Measurements from ENCODE around the gene MAMSTR.
"Not testable (repeated sequence)": the region's sequence is repeated elsewhere in the genome, so short reads cannot be mapped to it uniquely, and the experiment has no call there.

MAMSTR gene

DNA sequence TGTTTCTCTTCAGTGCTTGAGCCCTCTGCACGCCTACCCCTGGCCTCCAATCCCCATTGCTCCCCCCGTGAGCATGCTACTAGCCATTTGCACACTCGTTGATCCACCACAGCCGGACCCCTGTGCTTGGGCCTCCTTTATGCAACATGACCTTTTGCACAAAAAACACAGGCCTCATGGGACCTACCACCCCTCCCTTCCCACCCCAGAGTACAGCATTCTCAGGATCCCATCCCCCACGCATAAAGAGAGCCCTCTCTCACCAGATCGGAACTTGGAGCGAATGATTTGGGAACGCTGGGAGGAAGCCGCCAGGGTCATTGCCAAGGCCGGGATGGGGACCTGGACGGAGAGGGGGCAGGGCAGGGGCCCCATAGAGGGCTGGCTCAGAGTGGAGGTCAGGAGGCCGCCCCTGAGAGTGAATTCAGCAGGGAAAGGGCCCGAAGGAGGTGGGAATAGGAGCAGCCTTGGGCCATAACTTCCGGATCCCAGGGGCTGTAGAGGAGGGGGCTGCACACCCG is 754 bp downstream of the MAMSTR start:
- DNase-seq (ENCODE audit: low read depth): no peak

GRCh38 chr19:48718106-48718505 is 1.4 kb downstream of the MAMSTR start:
- not testable (repeated sequence) for DNase-seq (ENCODE audit: low read depth)

DNA sequence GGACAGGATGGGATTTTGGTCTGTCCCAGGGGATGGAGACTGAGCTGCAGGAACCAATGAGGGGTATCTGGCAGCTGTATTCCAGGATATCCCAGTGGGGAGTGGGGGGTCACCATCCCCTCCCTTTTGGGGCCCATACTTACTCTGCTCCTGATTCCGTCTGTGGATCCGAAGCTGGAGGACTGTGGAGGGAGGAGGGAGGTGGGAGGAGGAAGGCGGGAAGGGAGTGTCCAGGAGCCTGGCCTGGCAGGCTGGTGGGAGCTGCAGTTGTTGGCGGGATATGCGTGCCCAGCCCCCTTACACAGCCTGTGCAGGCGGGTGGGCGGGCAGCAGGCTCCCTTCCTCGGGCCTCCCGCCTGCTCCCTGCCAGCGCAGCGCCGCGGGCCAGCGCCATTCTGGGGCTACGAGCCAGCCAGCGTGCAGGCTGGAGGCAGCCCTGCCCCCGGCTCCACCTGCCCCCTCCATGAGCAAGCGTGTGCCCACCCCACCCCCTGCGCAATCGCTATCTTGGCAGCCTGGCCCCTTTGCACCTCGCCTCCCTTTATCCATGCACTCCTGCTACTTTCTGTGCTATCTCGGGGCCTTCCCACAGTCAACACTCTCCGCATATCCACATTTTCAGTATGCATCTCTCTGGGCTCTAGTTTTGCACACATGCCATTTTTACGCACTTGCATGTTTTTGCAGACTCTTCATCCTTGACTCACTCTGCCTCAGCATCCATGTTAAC is 2.8 kb downstream of the MAMSTR start:
- no peak for DNase-seq (ENCODE audit: low read depth)

GRCh38 chr19:48715681-48716171 is 3.8 kb downstream of the MAMSTR start:
- no peak for DNase-seq (ENCODE audit: low read depth)

GRCh38 chr19:48714759-48715675 is 4.5 kb downstream of the MAMSTR start:
- DNase-seq (ENCODE audit: low read depth): no peak

DNA sequence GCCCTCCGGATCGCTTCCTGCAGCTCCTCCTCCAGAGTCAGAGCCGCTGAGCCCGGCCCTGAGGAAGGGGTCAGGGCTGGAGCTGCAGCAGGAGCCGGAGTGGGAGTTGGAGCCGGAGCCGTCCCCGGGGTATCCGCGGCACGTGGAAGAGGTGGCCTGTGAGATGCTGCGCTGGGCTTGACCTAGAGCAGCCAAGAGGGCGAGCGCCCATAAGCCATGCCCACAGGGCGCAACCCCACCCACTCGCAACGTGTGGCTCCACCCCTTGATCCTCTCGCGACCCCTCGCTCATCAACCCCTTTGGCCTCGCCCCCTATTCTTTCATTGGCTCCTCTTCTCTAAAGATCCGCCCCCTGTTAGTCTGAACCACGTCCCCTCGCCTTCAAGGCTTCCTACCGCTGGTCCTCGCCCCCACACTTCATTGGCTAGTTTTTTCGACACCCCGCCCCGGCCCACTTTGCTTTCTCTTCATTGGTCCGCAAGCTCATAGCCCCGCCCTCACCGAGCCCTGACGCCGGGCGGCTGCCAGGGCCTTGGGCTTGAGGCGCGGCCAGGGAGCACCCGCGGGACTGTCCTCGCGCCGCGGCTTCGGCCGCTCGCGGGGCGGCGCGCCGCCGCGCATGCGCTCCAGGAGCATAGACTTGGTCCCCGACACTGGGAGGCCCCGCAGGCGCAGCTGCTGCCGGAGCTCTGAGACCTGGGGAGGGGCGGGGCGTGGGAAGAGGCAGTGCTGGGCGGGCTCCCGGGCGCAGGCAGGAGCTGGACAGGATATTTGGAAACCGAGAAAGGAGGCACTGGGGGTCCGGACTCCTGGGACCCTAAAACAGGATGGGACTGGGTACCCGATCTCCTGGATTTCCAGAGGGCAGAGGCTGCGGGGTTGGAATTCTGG is 5.4 kb downstream of the MAMSTR start:
- peak; percentile 96 for DNase-seq (ENCODE audit: low read depth)

DNA sequence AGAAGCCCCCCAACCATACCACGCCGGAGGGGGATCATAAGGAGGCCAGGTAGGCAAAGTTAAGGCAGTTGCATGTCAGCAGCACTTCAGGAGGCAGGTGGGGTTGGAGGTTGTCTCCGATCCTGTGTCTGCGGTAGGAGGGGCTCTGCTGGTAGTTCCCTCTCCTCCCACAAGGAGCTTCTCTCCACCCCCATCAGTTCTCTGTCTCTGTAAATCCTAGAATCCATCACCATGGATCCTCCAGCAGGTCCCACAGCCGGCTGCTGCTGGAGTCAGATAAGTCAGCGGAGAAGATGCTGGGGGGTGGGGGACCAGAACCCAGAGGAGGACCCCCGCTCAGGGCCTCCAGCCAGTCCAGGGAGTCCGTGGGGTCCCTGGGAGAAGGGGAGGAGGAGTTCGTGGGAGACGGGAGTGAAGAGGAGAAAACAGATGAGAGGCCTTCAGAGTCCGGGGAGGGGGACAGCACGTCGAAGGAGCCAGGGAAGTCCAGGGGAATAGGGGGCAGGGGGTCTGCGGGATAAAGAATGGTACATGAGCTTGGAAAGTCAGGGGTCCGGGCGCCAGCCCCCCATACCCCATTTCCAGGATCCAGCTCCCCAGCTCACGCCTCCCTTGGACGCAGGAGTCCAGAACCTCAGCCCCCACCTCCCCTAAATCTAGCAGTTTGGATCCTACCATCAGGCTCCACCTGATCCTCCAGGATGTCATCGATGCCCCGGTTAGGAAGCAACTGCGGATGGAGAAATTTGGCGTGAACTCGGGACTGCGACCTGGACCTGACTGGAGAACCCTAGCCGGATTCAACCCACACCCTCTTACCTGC is 6.3 kb downstream of the MAMSTR start:
- DNase-seq (ENCODE audit: low read depth): no peak

- no peak for DNase-seq (ENCODE audit: low read depth)
Measured at GRCh38 chr19:48711106-48711662, 8.3 kb downstream of the MAMSTR start.

- no peak for DNase-seq (ENCODE audit: low read depth)
Measured at GRCh38 chr19:48708471-48708870, 11.1 kb downstream of the MAMSTR start.

DNA sequence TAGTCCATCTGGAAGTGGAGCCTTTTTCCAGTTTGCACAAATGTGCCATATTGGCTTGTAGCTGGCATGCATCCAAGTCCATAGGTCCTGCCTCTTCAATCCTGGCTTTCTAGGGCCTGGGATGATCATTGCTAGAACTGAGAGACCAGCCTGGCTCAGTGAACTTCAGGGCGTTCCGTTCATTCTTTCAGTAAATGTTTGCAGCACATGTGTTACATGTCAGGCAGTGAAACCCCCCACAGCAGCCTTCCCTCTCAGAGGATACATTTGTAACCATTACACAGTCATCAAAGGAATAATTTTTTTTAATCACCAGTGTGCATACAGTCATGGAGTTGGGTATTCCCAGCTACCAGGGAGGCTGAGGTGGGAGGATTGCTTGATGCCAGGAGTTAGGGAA is 14.1 kb downstream of the MAMSTR start:
- no peak for DNase-seq (ENCODE audit: low read depth)

- DNase-seq (ENCODE audit: low read depth): no peak
Measured at GRCh38 chr19:48703316-48703715, 16.2 kb downstream of the MAMSTR start.

DNA sequence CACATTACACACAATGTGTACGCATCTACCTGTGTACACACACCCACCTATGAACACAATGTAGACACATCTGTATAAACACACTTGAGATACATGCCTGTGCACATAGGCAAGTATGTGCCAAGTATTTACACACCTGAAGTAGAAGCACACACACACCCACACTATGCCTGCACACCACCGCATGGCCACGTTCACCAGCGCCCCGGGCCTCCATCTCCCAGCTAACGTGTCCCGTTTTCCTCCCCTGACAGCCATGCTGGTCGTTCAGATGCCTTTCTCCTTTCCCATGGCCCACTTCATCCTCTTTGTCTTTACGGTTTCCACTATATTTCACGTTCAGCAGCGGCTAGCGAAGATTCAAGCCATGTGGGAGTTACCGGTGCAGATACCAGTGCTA is 16.8 kb downstream of the MAMSTR start:
- no peak for DNase-seq (ENCODE audit: low read depth)

- DNase-seq (ENCODE audit: low read depth): no peak
Measured at GRCh38 chr19:48698046-48698445, 21.5 kb downstream of the MAMSTR start.

DNA sequence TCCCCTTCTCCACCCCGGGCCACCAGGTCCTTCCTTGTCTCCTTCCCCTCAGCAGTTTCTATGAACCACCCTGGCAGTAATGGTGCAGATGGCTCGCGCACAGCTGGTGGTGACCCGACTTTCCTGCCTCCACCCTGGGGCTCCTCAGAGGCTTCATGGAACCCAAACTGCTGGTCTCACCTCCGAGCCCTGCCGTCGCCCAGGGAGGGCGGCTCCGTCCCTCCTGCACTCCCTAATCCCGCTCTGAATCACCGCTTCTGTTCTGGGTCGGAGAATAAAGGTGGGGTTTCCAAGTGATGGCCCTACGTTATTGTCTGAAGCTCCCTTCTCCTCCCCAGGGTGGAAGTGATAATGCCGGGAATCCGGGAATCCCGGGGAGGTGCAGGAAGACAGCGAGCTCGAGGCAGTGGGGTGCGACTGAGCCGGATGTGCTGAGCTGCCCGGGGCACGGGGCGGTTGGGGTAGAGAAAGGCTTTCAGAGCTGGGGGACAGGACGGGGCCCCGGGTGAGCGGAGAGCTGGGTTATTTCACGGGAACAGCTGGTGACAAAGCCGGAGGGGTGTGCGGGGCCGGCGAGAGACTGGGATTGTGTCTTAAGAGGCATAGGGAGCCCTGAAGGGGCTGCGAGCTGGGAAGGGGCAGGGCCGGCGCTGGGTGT is 23.0 kb downstream of the MAMSTR start:
- no peak for DNase-seq (ENCODE audit: low read depth)

DNA sequence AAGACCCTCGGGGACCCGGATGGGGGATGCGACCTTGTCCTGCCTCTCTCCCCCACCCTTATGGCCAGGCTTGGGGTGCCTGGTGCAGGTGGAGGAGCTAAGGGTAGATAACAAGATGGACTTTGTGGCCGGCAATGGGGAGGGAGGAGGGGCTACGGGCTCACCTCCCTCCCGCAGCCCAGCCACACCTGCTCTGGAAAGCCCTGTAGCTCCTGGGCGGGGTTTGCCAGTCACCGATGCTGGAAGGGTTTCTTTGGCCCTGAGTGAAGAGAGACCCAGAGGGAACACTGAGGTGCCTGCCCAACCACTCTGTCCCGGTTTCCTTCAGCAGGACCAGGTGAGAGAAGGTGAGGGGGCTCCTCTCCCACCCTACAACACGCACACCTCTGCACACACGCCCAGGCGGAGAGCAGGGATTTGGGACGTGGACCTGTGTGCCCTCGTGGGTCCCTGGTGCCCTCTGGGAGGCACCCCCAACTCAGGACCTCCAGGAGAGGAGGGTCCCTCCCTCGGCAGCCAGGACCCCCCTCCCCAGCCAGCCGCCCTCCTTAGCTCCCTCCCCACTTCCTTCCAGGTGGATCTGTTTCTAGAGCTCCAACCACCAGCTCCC is 23.7 kb downstream of the MAMSTR start, which contains the start of gene FUT2:
FUT2 (plus strand) TSS at position 229 of the 610 bp plus-strand sequence. CDS start 6,986 bp downstream, outside the sequence.
- DNase-seq (ENCODE audit: low read depth): no peak

DNA sequence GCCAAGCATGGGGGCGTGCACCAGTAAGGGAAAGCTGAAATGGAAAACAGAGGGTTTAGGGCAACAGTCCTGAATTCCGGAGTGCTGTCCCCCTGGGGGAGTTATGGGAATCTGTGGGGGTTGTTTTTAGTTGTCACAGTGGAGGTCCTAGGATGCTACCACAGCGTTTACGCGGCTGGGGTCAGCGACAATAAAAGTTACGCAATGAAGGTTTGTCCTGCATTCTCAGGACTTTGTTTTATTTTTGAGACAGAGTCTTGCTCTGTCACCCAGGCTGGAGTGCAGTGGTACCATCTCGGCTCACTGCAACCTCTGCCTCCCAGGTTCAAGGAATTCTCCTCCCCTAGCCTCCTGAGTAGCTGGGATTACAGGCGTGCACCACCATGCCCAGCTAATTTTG is 25.9 kb downstream of the MAMSTR start:
- not testable (repeated sequence) for DNase-seq (ENCODE audit: low read depth)

GRCh38 chr19:48689449-48689848 is 30.1 kb downstream of the MAMSTR start:
- no peak for DNase-seq (ENCODE audit: low read depth)

DNA sequence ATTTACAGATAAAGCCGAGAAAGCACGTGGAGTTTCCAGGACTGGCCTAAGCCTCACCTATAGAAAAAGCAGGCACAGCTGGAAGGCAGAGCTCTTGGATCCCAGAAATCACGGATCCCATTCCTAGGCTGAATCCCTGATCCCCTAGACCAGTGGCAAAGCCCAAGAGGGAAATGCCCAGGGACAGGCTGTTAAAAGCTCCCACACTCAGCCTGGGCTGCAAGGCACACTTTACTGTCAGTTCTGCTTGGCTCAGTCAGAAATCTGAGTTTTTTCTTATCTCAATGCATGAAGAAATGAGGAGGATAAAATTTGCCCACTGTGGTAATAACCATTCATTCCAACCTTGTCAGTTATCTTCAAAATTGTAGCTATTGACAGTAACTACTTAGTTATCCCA is 31.7 kb downstream of the MAMSTR start:
- no peak for DNase-seq (ENCODE audit: low read depth)

GRCh38 chr19:48686637-48687036 is 32.9 kb downstream of the MAMSTR start:
- DNase-seq (ENCODE audit: low read depth): not testable (repeated sequence)

Measured in T-helper 22 cell (primary cell).